ENCODE results near the gene PCYT1B. TPM values are rescaled to one million over a fixed set of nuclear protein-coding genes. Genes with fewer than 3 reads are reported as not detected.
"Not testable (repeated sequence)": the region's sequence is repeated elsewhere in the genome, so short reads cannot be mapped to it uniquely, and the experiment has no call there.

Gene PCYT1B
- total RNA-seq: 0.78 TPM

GRCh38 chrX:24647257-24648058 is at the start of gene PCYT1B:
TSS of gene PCYT1B (minus strand) at chrX:24647347. CDS start at chrX:24647105, 242 bp downstream.
- DNase-seq (ENCODE audit: low spot score): peak; percentile 56

DNA sequence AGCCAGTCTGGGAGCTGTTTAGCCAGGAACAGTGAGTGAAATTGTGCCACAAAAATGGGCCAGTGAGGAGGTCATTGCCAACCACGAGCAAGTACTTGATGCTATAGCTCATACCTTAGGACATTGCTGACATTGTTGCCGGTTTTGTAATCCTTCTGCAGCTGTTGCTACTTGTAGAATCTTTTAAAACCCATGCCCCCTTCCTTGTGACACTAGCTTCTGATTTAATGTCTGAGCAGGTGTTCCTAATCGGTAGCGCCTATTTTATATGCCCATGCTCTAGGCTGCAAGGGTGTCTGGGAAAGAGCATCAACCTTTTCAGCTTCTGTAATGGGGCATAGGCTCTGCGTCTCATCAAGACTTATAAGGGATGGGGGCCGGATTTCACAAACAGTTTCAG is 49.1 kb upstream of the PCYT1B start:
- no peak for DNase-seq (ENCODE audit: low spot score)

GRCh38 chrX:24694825-24695224 is 47.7 kb upstream of the PCYT1B start:
- no peak for DNase-seq (ENCODE audit: low spot score)

GRCh38 chrX:24693453-24694202 is 46.5 kb upstream of the PCYT1B start, which contains the start of gene POLA1:
TSS of gene POLA1 (plus strand) at chrX:24693918. CDS start at chrX:24693962, 44 bp downstream.
- DNase-seq (ENCODE audit: low spot score): peak; percentile 93

DNA sequence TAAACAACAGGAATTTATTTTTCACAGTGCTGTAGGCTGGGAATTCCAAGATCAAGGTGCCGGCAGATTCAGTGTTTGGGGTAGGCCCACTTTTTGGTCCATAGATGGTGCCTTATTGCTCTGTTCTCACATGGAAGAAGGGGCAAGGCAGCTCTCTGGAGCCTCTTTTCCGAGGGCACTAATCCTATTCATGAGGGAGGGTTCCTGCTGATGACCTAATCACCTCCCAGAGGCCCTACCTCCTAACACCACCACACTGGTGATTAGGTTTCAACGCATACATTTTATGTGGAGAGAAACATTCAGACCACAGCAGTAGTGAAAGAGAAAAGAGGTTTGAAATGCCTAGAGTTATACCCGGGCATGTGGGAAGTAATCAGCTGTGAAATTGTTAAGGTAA is 45.2 kb upstream of the PCYT1B start:
- DNase-seq (ENCODE audit: low spot score): no peak

DNA sequence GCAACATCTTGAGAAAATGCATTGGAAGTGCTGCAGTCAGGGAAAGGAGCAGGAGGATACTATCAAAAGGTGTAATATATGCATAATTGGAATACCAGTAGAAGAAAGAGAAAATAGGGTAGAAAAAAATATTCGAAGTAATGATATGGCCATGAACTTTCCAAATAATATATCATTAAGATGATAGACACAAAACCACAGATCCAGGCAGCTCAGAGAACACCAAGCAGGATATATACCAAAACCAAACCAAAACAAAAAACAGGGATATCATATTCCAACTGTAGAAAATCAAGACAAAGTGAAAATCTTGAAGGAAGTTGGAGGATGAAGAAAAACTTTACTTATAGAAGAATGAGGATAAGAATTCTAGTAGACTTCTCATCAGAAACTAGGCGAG is 36.9 kb upstream of the PCYT1B start:
- DNase-seq (ENCODE audit: low spot score): no peak

DNA sequence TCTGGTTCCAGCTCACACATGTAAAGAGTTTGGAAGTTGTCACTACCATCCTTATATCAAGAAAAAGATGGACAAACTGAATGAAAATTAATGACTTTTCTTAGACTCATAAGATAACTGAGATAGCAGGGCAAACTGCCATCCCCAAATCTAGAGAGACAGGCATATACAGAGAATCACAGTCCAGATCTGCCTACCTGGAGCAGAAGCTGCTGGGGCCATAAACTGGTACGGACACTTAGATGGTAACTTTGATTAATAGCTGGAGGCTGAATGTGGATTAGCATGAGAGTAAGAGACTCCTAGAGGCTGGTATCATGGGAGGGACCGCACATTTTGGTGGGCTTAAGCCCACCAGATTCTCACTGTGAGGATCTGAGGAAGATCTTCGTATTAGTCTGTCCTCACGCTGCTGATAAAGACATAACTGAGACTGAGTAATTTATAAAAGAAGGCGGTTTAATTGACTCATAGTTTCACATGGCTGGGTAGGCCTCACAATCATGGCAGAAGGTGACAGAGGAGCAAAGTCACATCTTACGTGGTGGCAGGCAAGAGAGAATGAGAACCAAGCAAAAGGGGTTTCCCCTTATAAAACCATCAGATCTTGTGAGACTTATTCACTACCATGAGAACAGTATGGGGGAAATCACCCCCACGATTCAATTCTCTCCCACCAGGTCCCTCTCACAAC is 35.7 kb upstream of the PCYT1B start:
- no peak for DNase-seq (ENCODE audit: low spot score)

GRCh38 chrX:24676403-24677024 is 29.4 kb upstream of the PCYT1B start:
- no peak for DNase-seq (ENCODE audit: low spot score)

GRCh38 chrX:24673424-24673823 is 26.3 kb upstream of the PCYT1B start:
- no peak for DNase-seq (ENCODE audit: low spot score)

DNA sequence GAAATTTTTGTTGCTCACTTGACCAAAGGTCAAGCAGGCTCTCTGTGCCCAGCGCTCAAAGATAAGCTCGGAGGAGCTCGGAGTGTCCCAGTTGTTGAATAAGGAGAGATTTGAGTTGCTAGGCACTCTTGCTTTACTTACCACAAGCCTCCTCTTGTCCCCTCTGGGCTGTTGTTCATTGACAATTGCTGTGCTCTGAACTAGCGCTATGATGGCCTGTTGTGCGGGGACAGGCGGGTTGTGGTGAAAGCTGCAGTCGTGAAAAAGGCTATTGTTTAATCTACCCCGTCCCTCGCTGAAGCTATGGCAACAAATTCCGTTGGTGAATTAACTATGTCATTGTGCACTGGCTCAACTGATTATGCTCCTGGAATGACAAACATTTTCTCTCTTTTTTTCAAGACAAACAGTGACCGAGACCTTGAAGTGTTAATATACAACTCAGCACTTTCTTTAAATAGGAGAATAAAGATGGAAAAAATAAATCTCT is 25.6 kb upstream of the PCYT1B start:
- DNase-seq (ENCODE audit: low spot score): no peak

DNA sequence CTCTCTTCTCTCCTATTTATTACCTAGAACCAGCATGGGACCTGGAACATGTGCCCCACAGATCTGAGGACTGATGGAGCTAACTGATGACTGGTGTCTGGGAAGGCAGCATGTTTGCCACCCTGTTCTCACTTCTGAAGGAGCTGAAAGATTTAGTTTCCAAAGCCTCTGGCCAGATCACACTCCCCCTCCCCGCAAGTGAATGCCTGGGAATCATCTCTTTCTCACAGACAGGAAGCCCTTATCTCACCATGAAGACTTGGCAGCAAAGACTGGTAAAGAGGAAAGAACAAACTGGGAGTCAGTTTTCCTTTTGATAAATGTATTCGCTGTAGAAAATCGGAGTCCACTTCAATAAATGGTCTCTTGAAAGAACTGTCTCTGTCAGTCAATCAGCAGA is 21.0 kb upstream of the PCYT1B start:
- DNase-seq (ENCODE audit: low spot score): no peak

- no peak for DNase-seq (ENCODE audit: low spot score)
Measured at GRCh38 chrX:24662352-24662751, 15.2 kb upstream of the PCYT1B start.

DNA sequence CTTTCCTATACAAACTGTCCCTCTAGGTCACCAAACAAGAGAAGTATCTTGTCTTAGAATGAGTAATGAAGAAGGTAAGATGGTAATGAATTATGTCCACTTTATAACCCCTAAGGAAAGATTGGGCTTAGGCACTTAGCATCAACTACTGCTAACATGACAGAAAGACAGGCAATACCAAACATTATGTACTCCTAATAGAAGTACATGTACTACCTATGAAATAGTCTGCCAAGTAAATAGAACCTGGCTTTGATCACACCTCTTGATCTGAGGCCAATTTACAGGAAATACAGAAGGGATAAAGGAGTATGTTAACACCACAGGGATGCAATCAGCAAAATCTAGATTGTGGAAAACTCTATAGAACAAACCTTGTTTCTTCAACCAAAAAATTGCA is 14.1 kb upstream of the PCYT1B start:
- no peak for DNase-seq (ENCODE audit: low spot score)

- DNase-seq (ENCODE audit: low spot score): no peak
Measured at GRCh38 chrX:24659646-24660045, 12.5 kb upstream of the PCYT1B start.

- DNase-seq (ENCODE audit: low spot score): no peak
Measured at GRCh38 chrX:24659106-24659505, 12.0 kb upstream of the PCYT1B start.

- no peak for DNase-seq (ENCODE audit: low spot score)
Measured at GRCh38 chrX:24658421-24658820, 11.3 kb upstream of the PCYT1B start.

DNA sequence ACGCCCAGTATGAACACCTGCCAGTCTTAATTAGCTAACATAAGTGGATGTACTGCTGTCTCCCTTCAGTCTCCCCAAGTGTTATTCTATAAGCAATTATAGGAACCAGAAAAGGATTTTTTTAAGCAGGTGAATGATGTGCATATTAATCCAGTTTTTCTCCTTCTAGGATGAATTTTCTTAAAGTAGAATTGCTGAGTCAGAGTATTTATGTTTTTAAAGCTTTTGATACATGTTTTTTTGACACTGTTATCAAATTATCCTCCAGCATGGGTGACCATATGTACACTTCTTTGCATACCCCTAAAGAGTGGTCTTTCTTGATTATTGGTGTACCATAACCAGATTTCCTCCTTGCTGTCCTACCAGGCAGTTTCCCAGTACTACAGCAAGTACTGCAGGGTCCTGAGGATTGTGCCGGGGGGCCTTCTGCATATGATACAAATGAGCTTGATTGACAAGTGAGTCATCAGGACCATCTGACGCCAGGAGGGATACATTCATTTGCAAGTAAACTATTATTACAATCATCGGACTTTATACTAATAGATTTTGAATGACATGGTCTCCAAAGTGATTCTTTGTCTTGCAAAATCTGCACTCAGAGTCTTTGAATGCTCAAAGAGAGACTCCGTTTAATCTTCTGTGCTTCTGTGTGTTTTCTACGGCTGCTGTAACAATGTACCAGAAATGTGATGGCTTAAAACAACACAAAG is 10.7 kb upstream of the PCYT1B start:
- no peak for DNase-seq (ENCODE audit: low spot score)

DNA sequence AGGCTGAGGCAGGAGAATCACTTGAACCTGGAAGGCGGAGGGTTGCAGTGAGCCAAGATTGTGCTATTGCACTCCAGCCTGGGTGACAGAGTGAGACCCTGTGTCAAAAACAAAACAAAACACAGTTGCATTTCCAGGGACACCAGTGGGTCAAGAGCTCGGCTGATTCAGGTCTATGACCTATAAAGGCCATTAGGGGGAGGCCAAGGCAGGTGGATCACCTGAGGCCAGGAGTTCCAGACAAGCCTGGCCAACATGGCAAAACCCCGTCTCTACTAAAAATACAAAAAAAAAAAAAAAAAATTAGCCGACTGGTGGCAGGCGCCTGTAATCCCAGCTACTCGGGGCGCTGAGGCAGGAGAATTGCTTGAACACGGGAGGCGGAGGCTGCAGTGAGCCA is 8.5 kb upstream of the PCYT1B start:
- DNase-seq (ENCODE audit: low spot score): not testable (repeated sequence)

GRCh38 chrX:24651783-24652182 is 4.6 kb upstream of the PCYT1B start:
- no peak for DNase-seq (ENCODE audit: low spot score)

- no peak for DNase-seq (ENCODE audit: low spot score)
Measured at GRCh38 chrX:24648495-24648894, 1.3 kb upstream of the PCYT1B start.

DNA sequence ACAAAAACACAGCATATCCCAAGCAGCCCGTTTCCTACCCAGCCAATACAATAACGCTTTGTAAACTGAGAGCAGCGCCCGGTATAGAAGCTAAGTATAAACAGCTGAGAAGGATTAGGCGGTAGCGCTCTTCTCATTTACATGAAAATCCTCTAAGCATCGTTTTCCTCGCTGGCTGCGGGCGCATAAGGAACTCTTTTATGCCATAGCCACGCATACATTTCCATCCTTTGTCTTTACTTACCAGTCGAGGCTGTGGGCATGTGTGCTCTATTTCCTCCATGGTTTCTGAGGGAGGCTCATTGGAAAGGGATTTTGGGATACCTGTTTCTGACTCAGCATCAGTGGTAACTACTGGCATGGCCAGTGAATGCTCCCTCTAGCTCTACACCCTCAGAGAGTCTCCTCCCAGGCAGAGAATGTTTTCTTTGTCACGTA is 383 bp downstream of the PCYT1B start:
- no peak for DNase-seq (ENCODE audit: low spot score)
